ENCODE measurements around the gene FDXR. TPM values are rescaled to one million over a fixed set of nuclear protein-coding genes. Genes with fewer than 3 reads are reported as not detected.

The FDXR gene
- total RNA-seq, 1 experiment from 2014 or later, result 39.7 TPM

DNA sequence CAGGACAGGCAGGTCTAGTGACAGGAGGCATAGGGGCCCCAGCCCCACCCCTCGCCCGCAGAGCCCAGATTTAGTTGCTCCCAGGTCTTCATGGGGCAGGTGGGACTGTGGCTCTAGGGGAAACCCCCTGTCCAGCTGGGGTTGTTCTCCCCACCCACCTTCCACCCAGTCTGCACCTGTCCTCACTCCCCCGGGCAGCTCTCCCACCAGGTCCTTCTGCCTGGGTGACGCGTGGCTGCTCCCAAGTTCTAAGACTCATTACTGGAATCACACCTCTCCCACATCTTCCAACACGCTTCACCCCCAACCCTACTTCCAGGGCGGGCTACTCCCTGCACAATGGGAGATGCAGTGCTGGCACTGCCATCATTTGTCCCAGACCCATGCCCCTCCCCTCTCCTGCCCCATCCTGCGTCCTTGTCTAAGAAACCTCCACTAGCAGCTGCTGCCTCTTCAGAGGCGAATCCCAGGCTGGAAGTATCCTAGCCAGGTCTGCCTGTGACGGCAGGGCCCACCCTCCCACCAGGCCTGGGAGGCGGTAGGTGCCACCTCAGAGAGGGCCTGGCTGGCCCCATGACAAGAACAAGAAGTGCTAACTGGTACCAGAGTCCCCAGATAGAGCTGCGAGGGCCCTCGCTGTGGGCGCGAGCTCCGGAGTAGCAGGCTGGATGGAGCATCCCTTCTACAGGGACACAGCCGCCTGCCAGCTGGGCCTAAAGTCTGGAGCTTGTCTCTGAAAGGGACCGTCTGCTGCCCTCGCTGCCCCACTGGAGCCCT is 35.9 kb downstream of the FDXR start:
- no peak overlapping the region for H3K4me2 ChIP-seq (ENCODE audit: insufficient read depth, insufficient read length, low read length)
- no peak overlapping the region for H3K9ac ChIP-seq (ENCODE audit: extremely low read depth, insufficient read length, low read length)
- no peak overlapping the region for H4K5ac ChIP-seq (ENCODE audit: insufficient read length, low read depth, low read length)
- H3K27ac ChIP-seq (ENCODE audit: insufficient read length, low read depth, low read length), result no peak overlapping the region
- H2AFZ ChIP-seq (ENCODE audit: low read length), result no peak overlapping the region
- H3K27me3 Mint-ChIP-seq (ENCODE audit: low read depth), result peaks cover 18% of the 10 kb centered on the region
- H3K18ac ChIP-seq (ENCODE audit: insufficient read length, low read depth, low read length), result no peak overlapping the region
- H3K79me1 ChIP-seq (ENCODE audit: insufficient read depth, low read depth, low read length, poor library complexity, severe bottlenecking), result no peaks in the 10 kb centered on the region
- H3K14ac ChIP-seq (ENCODE audit: insufficient read depth, low read length), result no peak overlapping the region; the same call in 1 of the 2 replicates
- no peak overlapping the region for H2BK12ac ChIP-seq (ENCODE audit: insufficient read length, low read depth, low read length)
- H4K91ac ChIP-seq (ENCODE audit: insufficient read length, low read depth, low read length), result no peak overlapping the region
- H3K4me3 Mint-ChIP-seq, result no peak overlapping the region
- no peak overlapping the region for H3K23ac ChIP-seq (ENCODE audit: insufficient read length, low read depth, low read length)
- DNase-seq, result no peak
- H3K4ac ChIP-seq (ENCODE audit: low read depth, low read length), result no peak overlapping the region
- no peaks in the 10 kb centered on the region for H3K9me3 Mint-ChIP-seq
- peaks cover 7 to 18% (median 15%) of the 10 kb centered on the region in 3 experiments; a peak in 6 of 7 replicates for H3K36me3 Mint-ChIP-seq (ENCODE audit: insufficient read depth in 1 of 3, low read depth in 3 of 3)
- H3K4me1 Mint-ChIP-seq, result peaks cover 18 to 30% of the 10 kb centered on the region in 2 experiments
- no peaks in the 10 kb centered on the region for H3K79me2 ChIP-seq (ENCODE audit: insufficient read depth, low read length)
- no peaks in the 10 kb centered on the region for H4K20me1 ChIP-seq (ENCODE audit: control insufficient read depth, insufficient read depth, insufficient read length)
- no peak overlapping the region for H2BK15ac ChIP-seq (ENCODE audit: low read depth, low read length)
- H3K23me2 ChIP-seq (ENCODE audit: insufficient read length, low read depth, low read length, poor library complexity, severe bottlenecking), result no peaks in the 10 kb centered on the region
- no peak overlapping the region for H2BK5ac ChIP-seq (ENCODE audit: insufficient read length, low read length)
- no peak overlapping the region for H2BK120ac ChIP-seq (ENCODE audit: low read depth, low read length, poor library complexity, severe bottlenecking)
- H2BK20ac ChIP-seq (ENCODE audit: low read depth, low read length, poor library complexity, severe bottlenecking), result no peak overlapping the region
- H3K27ac Mint-ChIP-seq, result no peak overlapping the region
- no CpG with 5 or more reads among the region's 19 CpGs for WGBS (ENCODE audit: extremely low coverage, insufficient read length, low lambda C conversion rate)
- TF ChIP-seq, protein P1, sequence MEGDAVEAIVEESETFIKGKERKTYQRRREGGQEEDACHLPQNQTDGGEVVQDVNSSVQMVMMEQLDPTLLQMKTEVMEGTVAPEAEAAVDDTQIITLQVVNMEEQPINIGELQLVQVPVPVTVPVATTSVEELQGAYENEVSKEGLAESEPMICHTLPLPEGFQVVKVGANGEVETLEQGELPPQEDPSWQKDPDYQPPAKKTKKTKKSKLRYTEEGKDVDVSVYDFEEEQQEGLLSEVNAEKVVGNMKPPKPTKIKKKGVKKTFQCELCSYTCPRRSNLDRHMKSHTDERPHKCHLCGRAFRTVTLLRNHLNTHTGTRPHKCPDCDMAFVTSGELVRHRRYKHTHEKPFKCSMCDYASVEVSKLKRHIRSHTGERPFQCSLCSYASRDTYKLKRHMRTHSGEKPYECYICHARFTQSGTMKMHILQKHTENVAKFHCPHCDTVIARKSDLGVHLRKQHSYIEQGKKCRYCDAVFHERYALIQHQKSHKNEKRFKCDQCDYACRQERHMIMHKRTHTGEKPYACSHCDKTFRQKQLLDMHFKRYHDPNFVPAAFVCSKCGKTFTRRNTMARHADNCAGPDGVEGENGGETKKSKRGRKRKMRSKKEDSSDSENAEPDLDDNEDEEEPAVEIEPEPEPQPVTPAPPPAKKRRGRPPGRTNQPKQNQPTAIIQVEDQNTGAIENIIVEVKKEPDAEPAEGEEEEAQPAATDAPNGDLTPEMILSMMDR (conservative IDR thresholded peaks at IDR 0.05), result no peak
- H3K9me3 ChIP-seq (ENCODE audit: control insufficient read depth, low read depth, low read length), result no peaks in the 10 kb centered on the region
- H4K8ac ChIP-seq (replicated peaks; ENCODE audit: insufficient read length, low read depth, low read length), result no peak overlapping the region
- H3K4me1 ChIP-seq (ENCODE audit: insufficient read depth, low read length), result peaks cover 2% of the 10 kb centered on the region; the same call in 1 of the 2 replicates
- no peak overlapping the region for H3K56ac ChIP-seq (ENCODE audit: insufficient read length, low read depth, low read length)
- H2AK5ac ChIP-seq (ENCODE audit: insufficient read length, low read length), result no peak overlapping the region
- no peak overlapping the region for H3T11ph ChIP-seq (ENCODE audit: low read length)
- no peaks in the 10 kb centered on the region; the same call in 1 of the 2 replicates for H3K27me3 ChIP-seq (ENCODE audit: insufficient read depth, low read length)

Measured in H9 (cell line).